ENCODE results near the gene TAP2.
"Not testable (repeated sequence)": the region's sequence is repeated elsewhere in the genome, so short reads cannot be mapped to it uniquely, and the experiment has no call there.

The TAP2 gene

GRCh38 chr6:32832535-32832934, 6.0 kb downstream of the TAP2 start:
- no peak for DNase-seq

GRCh38 chr6:32830936-32831335, 7.6 kb downstream of the TAP2 start:
- no peak for DNase-seq

GRCh38 chr6:32830017-32830416, 8.5 kb downstream of the TAP2 start:
- no peak for DNase-seq

- no peak for DNase-seq
These were observed 9.0 kb downstream of the TAP2 start for GRCh38 chr6:32829495-32829894.

GRCh38 chr6:32827025-32827424, 11.5 kb downstream of the TAP2 start:
- DNase-seq, result no peak

- no peak for DNase-seq
These were observed 12.6 kb downstream of the TAP2 start for GRCh38 chr6:32825966-32826365.

GRCh38 chr6:32819729-32820128, 18.8 kb downstream of the TAP2 start:
- no peak for DNase-seq

- no peak for DNase-seq
These were observed 19.7 kb downstream of the TAP2 start for GRCh38 chr6:32818867-32819266.

GRCh38 chr6:32816746-32817204, 21.8 kb downstream of the TAP2 start, which contains the start of gene HLA-DOB:
Gene HLA-DOB, minus strand, starts transcription at chr6:32817002. Its CDS starts 51 bp downstream, at chr6:32816951.
- no peak for DNase-seq

- no peak for DNase-seq
These were observed 22.5 kb downstream of the TAP2 start for GRCh38 chr6:32815996-32816395.

GRCh38 chr6:32815115-32815514, 23.4 kb downstream of the TAP2 start:
- DNase-seq, result no peak

GRCh38 chr6:32814145-32814544, 24.4 kb downstream of the TAP2 start:
- no peak for DNase-seq

GRCh38 chr6:32809171-32809570, 29.4 kb downstream of the TAP2 start:
- DNase-seq, result no peak

GRCh38 chr6:32807020-32807580, 31.4 kb downstream of the TAP2 start:
- DNase-seq, result no peak

GRCh38 chr6:32805404-32805803, 33.1 kb downstream of the TAP2 start:
- DNase-seq, result not testable (repeated sequence)

- DNase-seq, result no peak
These were observed 35.1 kb downstream of the TAP2 start for GRCh38 chr6:32803416-32803815.

- DNase-seq, result no peak
These were observed 38.8 kb downstream of the TAP2 start for GRCh38 chr6:32799740-32800139.

GRCh38 chr6:32799168-32799567, 39.4 kb downstream of the TAP2 start:
- no peak for DNase-seq

- peak; percentile 35 for DNase-seq
These were observed 41.4 kb downstream of the TAP2 start for GRCh38 chr6:32796848-32797776.

GRCh38 chr6:32794510-32794909, 44.0 kb downstream of the TAP2 start:
- no peak for DNase-seq

GRCh38 chr6:32792901-32793435, 45.6 kb downstream of the TAP2 start:
- no peak for DNase-seq

GRCh38 chr6:32790306-32790705, 48.2 kb downstream of the TAP2 start:
- DNase-seq, result no peak

Data from NCI-H2029 (cell line).